Naive thymus-derived CD4-positive, alpha-beta T cell (primary cell): Measurements from ENCODE around the gene DRAM1. TPM values are rescaled to one million over a fixed set of nuclear protein-coding genes. Genes with fewer than 3 reads are reported as not detected.

Experiments
- ATAC-seq: fragments of 150-1000 bp; cut with Tn5 transposase; 2 replicates; pipeline ENCODE4 v1.10.0; 2021; ENCODE audit warnings: mild to moderate bottlenecking, moderate library complexity
- CTCF ChIA-PET: fragments of 350-600 bp; sonication (Branson Sonifier 250); formaldehyde crosslinking; loops from one replicate; lab custom pipeline; 2021; ENCODE audit warnings: antibody characterized with exemption; lab: Charles Lee
- POLR2A ChIA-PET: fragments of 350-600 bp; sonication (Branson Sonifier 250); formaldehyde crosslinking; loops from one replicate; lab custom pipeline; 2021; ENCODE audit warnings: antibody characterized with exemption, inconsistent platforms; lab: Charles Lee
- DNase-seq, 9 donors: peaks; one replicate each; pipeline versions ENCODE4 v3.0.0 to v3.0.0-alpha.2; 2020 to 2022; ENCODE audit warnings: mixed read lengths in 1 of 9
- H3K27ac ChIP-seq: one replicate; pipeline ENCODE4 v1.7.0; 2013; ENCODE audit warnings: mild to moderate bottlenecking, low read depth, low read length, moderate library complexity
- H3K27me3 ChIP-seq, 2 donors: one replicate each; pipeline ENCODE4 v1.7.0; 2013; ENCODE audit warnings: low read length in 2 of 2, mild to moderate bottlenecking in 2 of 2, moderate library complexity in 2 of 2; ENCODE audit not compliant: control insufficient read depth in 2 of 2, insufficient read depth in 2 of 2
- H3K36me3 ChIP-seq, 3 experiments: 1 replicate in 2 of 3; 2 replicates in 1 of 3; pipeline ENCODE4 v1.7.0; 2013; ENCODE audit warnings: low read length in 3 of 3, mild to moderate bottlenecking in 3 of 3, moderate library complexity in 1 of 3; ENCODE audit not compliant: insufficient read depth in 3 of 3, control insufficient read depth in 2 of 3
- H3K4me1 ChIP-seq, 2 donors: one replicate each; pipeline ENCODE4 v1.7.0; 2013; ENCODE audit warnings: low read length in 2 of 2, mild to moderate bottlenecking in 2 of 2, moderate library complexity in 1 of 2; ENCODE audit not compliant: control insufficient read depth in 2 of 2, insufficient read depth in 2 of 2
- H3K4me3 ChIP-seq: 2 replicates; pipeline ENCODE4 v1.7.0; 2013; ENCODE audit warnings: mild to moderate bottlenecking, low read length
- H3K9me3 ChIP-seq, 3 experiments: 1 replicate in 2 of 3; 2 replicates in 1 of 3; pipeline ENCODE4 v1.7.0; 2013; ENCODE audit warnings: low read length in 3 of 3; ENCODE audit not compliant: control insufficient read depth in 2 of 3
- H3K27ac Mint-ChIP-seq, 9 donors: one replicate each; pipeline ENCODE4 v1.8.0; 2020 to 2022; ENCODE audit warnings: mixed read lengths in 9 of 9, mild to moderate bottlenecking in 8 of 9, moderate library complexity in 5 of 9, inconsistent platforms in 2 of 9
- H3K27me3 Mint-ChIP-seq, 5 donors: one replicate each; pipeline ENCODE4 v1.8.0; 2021 to 2022; ENCODE audit warnings: mixed read lengths in 5 of 5, mild to moderate bottlenecking in 1 of 5
- H3K36me3 Mint-ChIP-seq, 5 donors: one replicate each; pipeline ENCODE4 v1.8.0; 2020 to 2022; ENCODE audit warnings: mixed read lengths in 5 of 5, mild to moderate bottlenecking in 3 of 5, inconsistent platforms in 1 of 5
- H3K4me1 Mint-ChIP-seq, 7 donors: one replicate each; pipeline ENCODE4 v1.8.0; 2020 to 2022; ENCODE audit warnings: mixed read lengths in 7 of 7, mild to moderate bottlenecking in 3 of 7, inconsistent platforms in 1 of 7
- H3K4me3 Mint-ChIP-seq, 10 donors: one replicate each; pipeline ENCODE4 v1.8.0; 2020 to 2022; ENCODE audit warnings: mild to moderate bottlenecking in 10 of 10, mixed read lengths in 10 of 10, moderate library complexity in 6 of 10, inconsistent platforms in 2 of 10
- H3K9me3 Mint-ChIP-seq, 11 donors: one replicate each; pipeline ENCODE4 v1.8.0; 2020 to 2022; ENCODE audit warnings: mixed read lengths in 11 of 11, mild to moderate bottlenecking in 4 of 11, inconsistent platforms in 1 of 11, moderate library complexity in 1 of 11
- intact Hi-C, 2 donors: fragments of 100-400 bp; cut with micrococcal nuclease; formaldehyde crosslinking; loops; one replicate each; pipeline ENCODE4 v1.15.1; 2023
- polyA plus RNA-seq, 2 donors: library from polyadenylated mRNA; unstranded; fragments of 300-500 nt; fragmentation: Illumina TruSeq; gene quantifications; one replicate each; pipeline ENCODE4 v1.2.3, GENCODE V29; 2021
- total RNA-seq, 6 experiments: library from RNA in 5 of 6; stranded (reverse) in 5 of 6; gene quantifications; 1 replicate in 5 of 6; 2 replicates in 1 of 6; pipeline ENCODE4 v1.2.3 and lab custom pipeline; 2021 to 2026

Gene DRAM1
- total and polyA plus RNA-seq, 7 experiments from 2014 or later: 1.4 to 9.5 (median 2.4) TPM

DNA sequence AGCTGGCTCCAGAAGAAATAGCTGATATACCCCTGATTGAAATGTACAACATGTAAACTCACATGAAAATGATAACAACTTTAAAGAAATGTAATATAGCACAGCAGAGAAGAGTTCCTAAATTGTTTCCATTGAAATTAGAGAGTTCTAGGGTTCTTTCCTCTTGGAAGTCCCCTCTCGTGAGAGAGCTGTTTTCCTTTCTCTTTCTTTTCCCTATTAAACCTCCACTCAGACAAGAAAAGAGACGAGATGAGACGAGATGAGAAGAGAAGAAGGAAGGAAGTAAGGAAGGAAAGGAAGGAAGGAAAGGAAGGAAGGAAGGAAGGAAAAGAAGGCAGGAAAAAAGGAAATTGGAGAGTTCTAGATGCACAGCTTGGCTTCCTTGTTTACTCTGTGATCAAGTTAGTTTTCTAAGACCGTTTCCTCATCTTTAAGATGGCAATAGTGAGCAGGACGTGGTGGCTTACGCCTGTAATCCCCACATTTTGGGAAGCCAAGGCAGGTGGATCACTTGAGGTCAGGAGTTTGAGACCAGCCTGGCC lies 11.9 kb downstream of the DRAM1 start:
- ChIA-PET POLR2A (interaction anchor here (0.7 kb wide), 1 partner anchor 483 kb away, joined by 5 read pairs; no protein-coding TSS in a partner anchor), CTCF (no interaction called here)
- Histone ChIP-seq H3K4me3 (no peak overlapping the region), H3K9me3 (no peaks in the 10 kb centered on the region), H3K27ac (no peak overlapping the region), H3K4me1 (no peaks in the 10 kb centered on the region), H3K36me3 (no peaks in the 10 kb centered on the region), H3K27me3 (no peaks in the 10 kb centered on the region)
- DNase-seq (no peak), ATAC-seq (no peak)
- Mint-ChIP-seq H3K4me1 (peaks cover 0 to 5% (median 0%) of the 10 kb centered on the region in 7 donors), H3K27ac (no peak overlapping the region), H3K36me3 (peaks cover 0 to 4% (median 2%) of the 10 kb centered on the region in 5 donors), H3K27me3 (no peaks in the 10 kb centered on the region), H3K4me3 (no peak overlapping the region), H3K9me3 (peaks cover 0 to 1% (median 0%) of the 10 kb centered on the region in 11 donors)
- intact Hi-C loops: no loop called here

DNA sequence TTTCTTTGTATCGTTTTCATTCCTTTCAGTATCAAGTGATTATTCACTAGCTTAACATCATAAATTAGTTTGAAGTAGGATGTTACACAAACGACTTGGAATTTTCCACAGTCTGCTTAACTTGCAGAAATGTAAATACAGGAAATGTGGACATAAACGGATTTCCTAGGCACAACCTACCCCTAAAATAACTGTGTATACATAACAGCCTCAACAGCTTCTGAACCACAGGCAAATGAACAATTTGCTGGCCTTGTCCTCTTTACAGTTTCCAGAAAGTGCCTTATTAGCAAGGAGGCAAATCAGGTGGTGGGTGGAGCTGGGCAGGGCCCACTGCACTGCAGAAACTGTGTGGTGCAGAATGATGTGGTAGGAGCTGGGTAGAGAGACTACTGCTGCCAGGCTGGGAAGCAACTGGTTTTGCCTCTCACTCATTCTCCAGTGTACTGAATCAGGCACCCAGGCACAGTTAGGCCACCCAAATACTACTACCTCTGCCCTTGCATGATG lies 14.1 kb downstream of the DRAM1 start:
- H3K9me3 ChIP-seq: no peaks in the 10 kb centered on the region
- H3K4me3 ChIP-seq: no peak overlapping the region
- H3K27ac ChIP-seq: no peak overlapping the region
- intact Hi-C loops: no loop called here
- peaks cover 0 to 4% (median 0%) of the 10 kb centered on the region in 5 donors for H3K36me3 Mint-ChIP-seq
- no peaks in the 10 kb centered on the region for H3K27me3 Mint-ChIP-seq
- CTCF ChIA-PET: no interaction called here
- no peaks in the 10 kb centered on the region for H3K27me3 ChIP-seq
- POLR2A ChIA-PET: no interaction called here
- no peaks in the 10 kb centered on the region for H3K36me3 ChIP-seq
- DNase-seq (no peak), ATAC-seq (no peak)
- no peak overlapping the region for H3K27ac Mint-ChIP-seq
- H3K4me1 ChIP-seq: no peaks in the 10 kb centered on the region
- no peak overlapping the region for H3K4me3 Mint-ChIP-seq
- H3K4me1 Mint-ChIP-seq: peaks cover 0 to 5% (median 0%) of the 10 kb centered on the region in 7 donors
- H3K9me3 Mint-ChIP-seq: peaks cover 0 to 1% (median 0%) of the 10 kb centered on the region in 11 donors

DNA sequence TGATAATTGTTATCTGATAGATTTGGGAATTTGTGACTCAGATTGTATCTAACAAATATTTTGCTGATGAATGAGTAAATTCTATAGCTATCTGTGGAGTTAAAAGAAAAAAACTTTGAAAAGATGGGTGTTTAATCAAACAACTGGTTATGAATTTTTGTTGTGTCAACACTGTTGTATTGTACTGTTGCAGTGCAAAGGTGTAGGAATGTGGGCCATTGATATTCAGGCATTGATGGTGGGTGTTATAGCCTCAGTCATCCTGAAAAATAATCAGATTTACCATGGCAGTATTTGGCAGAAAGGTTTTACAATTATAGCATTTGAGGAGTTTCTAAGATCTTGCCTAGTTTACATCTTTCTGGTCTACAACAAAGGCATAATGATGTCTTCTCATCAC lies 15.4 kb downstream of the DRAM1 start:
- Histone ChIP-seq H3K9me3 (no peaks in the 10 kb centered on the region), H3K27ac (no peak overlapping the region), H3K4me1 (no peaks in the 10 kb centered on the region), H3K4me3 (no peak overlapping the region), H3K27me3 (no peaks in the 10 kb centered on the region), H3K36me3 (no peaks in the 10 kb centered on the region)
- ChIA-PET CTCF (interaction anchor here (0.7 kb wide), 1 partner anchor 53 kb away, joined by 3 read pairs; no protein-coding TSS in a partner anchor), POLR2A (no interaction called here)
- Mint-ChIP-seq H3K4me1 (peaks cover 0 to 5% (median 0%) of the 10 kb centered on the region in 7 donors), H3K4me3 (no peak overlapping the region), H3K36me3 (peaks cover 0 to 4% (median 0%) of the 10 kb centered on the region in 5 donors), H3K9me3 (peaks cover 0 to 1% (median 0%) of the 10 kb centered on the region in 11 donors), H3K27ac (no peak overlapping the region), H3K27me3 (no peaks in the 10 kb centered on the region)
- DNase-seq (no peak), ATAC-seq (no peak)
- intact Hi-C loops: no loop called here

DNA sequence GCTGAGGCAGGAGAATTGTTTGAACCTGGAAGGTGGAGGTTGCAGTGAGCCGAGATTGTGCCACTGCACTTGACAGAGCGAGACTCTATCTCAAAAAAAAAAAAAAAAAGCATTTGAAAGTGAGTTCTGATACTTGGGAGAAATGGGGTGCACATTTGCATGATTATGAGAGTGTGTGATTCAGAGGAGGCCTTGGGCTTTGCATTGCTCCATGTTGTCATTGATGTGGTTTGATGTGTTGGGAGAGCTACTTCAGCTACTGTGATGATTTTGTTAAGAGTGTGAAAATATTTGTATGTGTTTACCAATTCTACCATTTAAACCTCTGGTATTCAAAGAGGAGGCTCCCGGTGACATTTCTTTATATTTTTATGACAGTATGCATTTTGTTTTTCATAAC lies 24.4 kb downstream of the DRAM1 start:
- DNase-seq (no peak), ATAC-seq (no peak)
- Mint-ChIP-seq H3K4me3 (no peak overlapping the region), H3K9me3 (no peaks in the 10 kb centered on the region), H3K27me3 (no peaks in the 10 kb centered on the region), H3K36me3 (peaks cover 0 to 16% (median 2%) of the 10 kb centered on the region in 5 donors), H3K27ac (no peak overlapping the region), H3K4me1 (peaks cover 0 to 2% (median 0%) of the 10 kb centered on the region in 7 donors)
- Histone ChIP-seq H3K27me3 (no peaks in the 10 kb centered on the region), H3K9me3 (no peaks in the 10 kb centered on the region), H3K4me3 (no peak overlapping the region), H3K4me1 (no peaks in the 10 kb centered on the region), H3K36me3 (no peaks in the 10 kb centered on the region), H3K27ac (no peak overlapping the region)
- POLR2A ChIA-PET: no interaction called here
- intact Hi-C loops: no loop called here
- CTCF ChIA-PET: no interaction called here

DNA sequence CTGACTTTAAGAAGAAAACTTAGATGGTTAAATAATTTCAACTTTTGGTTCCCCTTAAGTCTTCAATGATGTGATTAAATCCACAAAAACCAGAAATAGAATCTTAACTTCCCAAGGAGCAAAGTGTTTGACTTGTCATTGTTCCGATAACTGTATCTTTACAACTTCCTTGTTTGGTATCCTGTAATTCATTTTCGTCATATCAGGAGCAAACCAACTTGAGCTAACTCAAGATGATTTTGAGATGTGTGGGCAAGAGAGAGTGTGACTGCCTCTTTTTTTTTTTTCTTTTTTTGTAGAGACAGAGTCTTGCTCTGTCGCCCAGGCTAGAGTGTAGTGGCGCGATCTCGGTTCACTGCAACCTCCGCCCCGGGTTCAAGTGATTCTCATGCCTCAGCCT lies 25.3 kb downstream of the DRAM1 start:
- DNase-seq (no peak), ATAC-seq (peak; percentile 68)
- Mint-ChIP-seq H3K27ac (no peak overlapping the region), H3K9me3 (no peaks in the 10 kb centered on the region), H3K4me1 (peaks cover 0 to 2% (median 0%) of the 10 kb centered on the region in 7 donors), H3K36me3 (peaks cover 0 to 16% (median 2%) of the 10 kb centered on the region in 5 donors), H3K27me3 (no peaks in the 10 kb centered on the region), H3K4me3 (no peak overlapping the region)
- intact Hi-C loops: no loop called here
- ChIA-PET POLR2A (no interaction called here), CTCF (no interaction called here)
- Histone ChIP-seq H3K27ac (no peak overlapping the region), H3K9me3 (no peaks in the 10 kb centered on the region), H3K27me3 (no peaks in the 10 kb centered on the region), H3K36me3 (no peaks in the 10 kb centered on the region), H3K4me1 (no peaks in the 10 kb centered on the region), H3K4me3 (no peak overlapping the region)

DNA sequence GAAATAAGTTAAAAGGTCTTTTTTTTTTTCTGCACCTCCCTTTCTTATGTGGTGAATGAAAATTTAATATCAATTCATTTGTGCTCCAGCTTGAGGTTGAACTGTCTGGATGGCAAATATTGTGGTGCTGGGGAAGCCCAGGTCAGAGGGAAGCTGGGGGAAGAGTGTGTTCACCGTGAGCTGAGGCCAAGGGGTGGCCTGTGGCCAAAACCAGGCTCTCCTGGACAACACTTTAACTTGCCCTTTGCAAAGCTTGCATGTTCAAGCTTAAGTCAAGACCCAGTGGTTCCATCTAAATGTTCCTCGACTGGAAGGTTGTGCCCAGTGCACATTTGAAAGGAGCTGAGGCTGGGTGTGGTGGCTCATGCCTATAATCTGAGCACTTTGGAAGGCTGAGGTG lies 28.8 kb downstream of the DRAM1 start:
- DNase-seq (no peak), ATAC-seq (no peak)
- POLR2A ChIA-PET: no interaction called here
- H3K4me3 ChIP-seq: no peak overlapping the region
- no peaks in the 10 kb centered on the region for H3K27me3 ChIP-seq
- H3K36me3 ChIP-seq: no peaks in the 10 kb centered on the region
- Mint-ChIP-seq H3K36me3 (peaks cover 0 to 14% (median 2%) of the 10 kb centered on the region in 5 donors), H3K4me3 (no peak overlapping the region), H3K9me3 (no peaks in the 10 kb centered on the region), H3K4me1 (peaks cover 0 to 2% (median 0%) of the 10 kb centered on the region in 7 donors), H3K27ac (no peak overlapping the region), H3K27me3 (no peaks in the 10 kb centered on the region)
- no peaks in the 10 kb centered on the region for H3K9me3 ChIP-seq
- intact Hi-C loops: no loop called here
- CTCF ChIA-PET: no interaction called here
- no peak overlapping the region for H3K27ac ChIP-seq
- no peaks in the 10 kb centered on the region for H3K4me1 ChIP-seq

DNA sequence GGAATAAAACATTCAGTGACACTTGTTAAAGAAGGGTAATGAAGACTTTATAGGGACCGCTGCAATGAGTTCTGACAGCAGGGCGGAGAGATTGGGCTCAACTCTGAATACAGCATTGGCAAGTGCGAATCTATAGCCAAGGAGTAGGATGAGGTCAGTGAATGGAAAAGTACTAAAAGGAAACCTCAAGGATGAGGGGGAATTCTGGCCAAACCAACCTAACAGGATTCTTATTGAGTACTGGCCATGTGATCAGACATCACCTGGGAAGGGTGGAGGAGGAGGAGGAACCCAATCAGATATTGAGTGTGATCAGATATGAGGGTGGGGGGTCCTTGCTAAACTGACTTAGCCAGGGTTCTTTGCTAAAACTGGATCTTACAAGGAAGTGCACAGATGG lies 31.0 kb downstream of the DRAM1 start:
- Histone ChIP-seq H3K27ac (no peak overlapping the region), H3K36me3 (no peaks in the 10 kb centered on the region), H3K9me3 (no peaks in the 10 kb centered on the region), H3K27me3 (no peaks in the 10 kb centered on the region), H3K4me3 (no peak overlapping the region), H3K4me1 (no peaks in the 10 kb centered on the region)
- no peaks in the 10 kb centered on the region for H3K27me3 Mint-ChIP-seq
- H3K27ac Mint-ChIP-seq: no peak overlapping the region
- no peaks in the 10 kb centered on the region for H3K9me3 Mint-ChIP-seq
- ChIA-PET POLR2A (no interaction called here), CTCF (no interaction called here)
- H3K4me3 Mint-ChIP-seq: no peak overlapping the region
- peaks cover 0 to 4% (median 0%) of the 10 kb centered on the region in 5 donors for H3K36me3 Mint-ChIP-seq
- no peak for DNase-seq
- intact Hi-C loops: no loop called here
- ATAC-seq: no peak
- H3K4me1 Mint-ChIP-seq: no peaks in the 10 kb centered on the region
